GM21717 (cell line): ENCODE results near the gene PPM1E.
"Not testable (repeated sequence)": the region's sequence is repeated elsewhere in the genome, so short reads cannot be mapped to it uniquely, and the experiment has no call there.

Source experiments
- ATAC-seq: cut with Tn5 transposase; IDR thresholded peaks from one replicate; pipeline ENCODE4 v1.9.1; 2021; ENCODE audit warnings: mild to moderate bottlenecking, moderate library complexity; ENCODE audit not compliant: unreplicated experiment

Gene PPM1E

GRCh38 chr17:58944166-58944565, 188.5 kb downstream of the PPM1E start:
- no peak for ATAC-seq

GRCh38 chr17:58947411-58947810, 191.8 kb downstream of the PPM1E start:
- ATAC-seq: no peak

DNA sequence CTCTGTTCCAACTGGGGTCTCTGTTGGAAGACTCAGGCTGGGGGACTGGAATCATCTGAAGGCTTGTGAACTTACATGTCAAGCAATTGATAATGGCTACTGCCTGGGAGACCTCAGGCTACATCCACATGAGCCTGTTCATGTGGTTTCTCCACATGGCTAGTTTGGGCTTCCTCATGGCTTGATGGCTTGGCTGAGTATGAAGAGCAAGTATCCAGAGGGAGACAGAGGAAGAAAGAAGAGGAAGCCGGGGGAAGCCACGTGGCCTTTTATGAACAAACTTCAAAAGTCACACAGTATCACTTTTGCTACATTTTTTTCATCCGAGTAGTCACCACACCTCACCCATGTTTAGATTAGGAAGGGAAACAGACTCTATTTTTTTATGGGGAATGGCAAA, 192.2 kb downstream of the PPM1E start:
- ATAC-seq: no peak

DNA sequence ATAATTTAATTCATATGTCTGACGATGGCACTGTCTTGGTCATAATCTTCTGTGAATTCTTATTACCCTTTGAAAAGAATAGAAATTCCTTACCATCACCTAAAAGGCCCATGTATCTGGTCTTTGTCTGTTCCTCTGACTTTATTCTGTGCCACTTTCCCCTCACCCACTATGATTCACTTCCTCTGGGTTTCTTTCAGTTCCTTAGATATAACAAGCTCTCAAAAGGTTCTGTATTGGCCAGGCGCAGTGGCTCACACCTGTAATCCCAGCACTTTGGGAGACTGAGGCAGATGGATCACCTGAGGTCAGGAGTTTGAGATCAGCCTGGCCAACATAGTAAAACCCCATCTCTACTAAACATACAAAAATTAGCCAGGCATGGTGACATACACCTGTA, 198.7 kb downstream of the PPM1E start:
- ATAC-seq: not testable (repeated sequence)

DNA sequence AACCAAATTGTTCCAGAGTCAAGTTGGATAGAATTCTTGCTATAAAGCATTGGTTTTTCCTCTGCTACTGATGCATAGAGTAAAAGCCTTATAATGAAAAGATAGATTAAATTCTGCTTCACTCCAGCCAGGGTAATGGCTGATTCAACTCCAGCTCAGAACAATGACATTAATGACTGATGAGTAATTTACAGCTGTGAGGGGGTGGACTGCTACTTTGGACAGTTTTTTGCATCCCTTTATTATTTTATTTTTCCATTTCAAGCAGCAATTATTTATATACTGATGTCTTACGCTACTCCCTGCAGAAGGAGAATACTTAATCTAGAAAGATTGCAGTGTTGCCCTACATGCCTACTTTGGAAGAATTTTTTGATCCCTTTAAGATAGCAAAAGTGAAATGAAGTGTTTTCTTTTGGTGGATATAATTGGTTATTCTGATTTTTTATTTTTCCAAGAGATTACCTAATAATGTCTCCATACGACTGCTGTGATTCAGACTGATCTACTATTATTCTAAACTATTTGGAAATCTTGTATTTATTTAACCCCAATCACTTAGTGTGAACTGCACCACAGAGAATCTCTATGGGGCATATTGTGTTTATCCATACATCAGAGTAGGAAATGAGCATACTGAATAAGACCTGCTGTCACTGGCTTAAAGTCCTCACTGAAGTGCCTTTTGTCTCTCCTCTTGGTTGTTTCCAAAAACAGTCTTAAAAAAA, 201.5 kb downstream of the PPM1E start:
- no peak for ATAC-seq

GRCh38 chr17:58957725-58958073, 202.0 kb downstream of the PPM1E start:
- not testable (repeated sequence) for ATAC-seq

- no peak for ATAC-seq
These were observed 204.4 kb downstream of the PPM1E start for GRCh38 chr17:58960068-58960467.

GRCh38 chr17:58965221-58965620, 209.6 kb downstream of the PPM1E start:
- no peak for ATAC-seq

- ATAC-seq: no peak
These were observed 210.6 kb downstream of the PPM1E start for GRCh38 chr17:58966208-58966607.

- no peak for ATAC-seq
These were observed 212.9 kb downstream of the PPM1E start for GRCh38 chr17:58968426-58969061.

DNA sequence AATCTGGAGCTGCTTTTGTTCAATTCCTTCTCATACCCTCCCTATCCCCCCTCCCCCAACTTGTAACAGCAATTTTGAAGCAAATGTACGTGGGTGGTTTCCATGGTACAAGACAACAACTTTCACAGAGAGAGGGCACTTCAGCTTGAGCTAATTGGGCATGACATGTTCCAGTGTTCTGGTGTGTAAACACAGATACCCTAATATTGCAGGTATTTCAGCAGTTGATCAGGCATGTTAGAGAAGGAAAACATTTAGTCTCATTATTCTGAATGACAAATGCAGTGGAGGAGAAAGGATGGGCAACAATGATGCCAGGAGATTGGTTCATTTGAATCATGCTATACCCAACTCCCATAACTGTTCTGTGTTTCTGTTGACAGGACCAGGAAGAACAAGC, 213.5 kb downstream of the PPM1E start:
- ATAC-seq: no peak

DNA sequence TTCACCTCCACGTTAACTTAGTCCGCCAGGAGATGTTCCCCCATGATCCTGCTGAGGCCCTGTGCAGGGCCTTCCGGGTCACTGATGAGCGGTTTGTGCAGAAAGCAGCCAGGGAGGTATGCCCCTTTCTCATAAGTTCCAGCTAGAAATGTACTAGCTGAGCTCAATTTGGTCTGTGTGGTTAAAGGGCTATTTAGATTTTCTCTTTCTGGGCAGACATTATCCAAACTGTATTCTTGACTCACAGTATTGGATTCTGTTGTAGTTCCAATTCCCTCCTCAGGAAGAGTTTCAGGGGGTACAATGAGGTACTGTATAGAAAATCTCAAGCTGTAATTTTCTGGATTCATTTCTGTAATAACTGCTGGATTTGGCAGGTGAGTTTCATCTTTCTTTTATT, 214.0 kb downstream of the PPM1E start:
- ATAC-seq: no peak

DNA sequence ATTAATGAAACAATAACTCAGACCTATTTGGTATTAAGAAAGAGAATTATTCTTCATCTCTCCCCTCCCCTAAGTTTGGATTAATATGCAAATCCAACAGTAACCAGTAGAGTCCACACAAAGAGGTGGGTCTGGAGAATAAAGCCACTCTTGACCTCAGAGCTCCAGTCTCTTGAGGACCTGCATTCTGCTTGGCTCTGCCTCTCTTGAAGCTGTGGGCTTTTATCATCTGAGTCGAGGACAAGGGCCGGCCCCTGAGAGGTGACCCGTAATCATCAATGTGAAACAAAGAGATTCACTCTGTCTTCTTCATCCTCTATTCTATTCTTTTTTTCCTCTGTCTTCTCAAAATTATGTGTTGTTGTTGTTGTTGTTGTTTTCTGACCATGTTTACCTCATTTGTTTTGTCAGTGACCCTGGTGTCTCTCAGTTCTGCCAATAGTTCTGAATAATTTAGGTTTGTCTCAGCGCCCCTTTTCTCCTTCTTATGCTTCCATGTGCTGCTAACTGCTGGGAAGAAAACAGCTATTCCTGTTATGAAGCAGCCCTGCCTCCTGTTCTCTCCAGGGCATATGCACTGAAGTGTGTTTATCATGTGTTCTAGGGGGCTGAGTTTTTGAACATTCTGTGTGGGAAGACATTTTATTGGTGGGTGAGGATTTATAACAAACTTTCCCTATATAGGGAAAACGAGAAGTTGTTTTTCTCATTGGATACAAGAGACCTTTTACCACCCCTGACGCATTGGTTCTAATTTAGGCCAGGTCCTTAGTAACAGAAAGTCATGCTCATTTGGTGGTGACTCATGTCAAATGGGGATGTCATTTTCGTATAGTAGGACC, 215.2 kb downstream of the PPM1E start:
- ATAC-seq: no peak

- ATAC-seq: no peak
These were observed 218.7 kb downstream of the PPM1E start for GRCh38 chr17:58974354-58974753.

GRCh38 chr17:58976541-58976940, 220.9 kb downstream of the PPM1E start:
- ATAC-seq: no peak

GRCh38 chr17:58980706-58981481, 225.2 kb downstream of the PPM1E start:
- no peak for ATAC-seq

DNA sequence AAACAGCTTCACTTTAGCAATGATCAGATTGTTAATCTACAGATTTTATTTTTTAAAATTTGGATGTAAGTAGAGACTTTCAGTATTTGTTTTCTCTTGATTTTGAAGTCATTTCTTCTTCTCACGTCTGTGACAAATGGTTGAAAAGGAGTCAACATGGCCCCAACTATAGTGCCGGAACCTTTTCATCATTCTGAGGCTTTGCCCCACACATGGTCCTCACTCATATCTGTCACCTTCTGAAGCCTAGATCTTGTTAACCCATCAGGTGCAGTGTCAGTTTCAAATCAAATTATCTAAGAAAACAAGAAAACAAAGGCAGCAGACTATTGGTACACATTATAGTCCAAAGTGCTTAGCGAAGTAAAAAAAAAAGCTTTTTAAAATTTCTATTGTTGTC, 227.0 kb downstream of the PPM1E start:
- ATAC-seq: no peak

DNA sequence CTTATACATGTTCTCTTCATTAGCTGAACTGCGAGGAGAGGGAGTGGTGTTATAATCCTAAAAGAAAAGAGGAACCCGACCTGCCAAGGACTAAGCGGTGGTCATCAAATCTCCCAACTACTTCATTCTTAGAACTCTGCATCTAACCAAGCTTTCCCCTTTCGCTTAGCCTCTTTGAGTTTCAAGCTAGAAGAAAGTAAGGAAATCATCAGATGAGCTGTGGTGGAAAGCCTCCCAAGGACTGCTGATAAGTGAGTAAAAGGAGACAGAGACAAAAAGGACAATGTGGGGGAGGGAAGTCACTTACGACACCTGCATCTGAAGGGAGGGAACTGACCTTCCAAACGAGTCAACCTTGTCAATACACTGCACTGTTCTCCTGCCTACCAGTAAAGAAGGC, 229.7 kb downstream of the PPM1E start:
- no peak for ATAC-seq

- ATAC-seq: no peak
These were observed 230.3 kb downstream of the PPM1E start for GRCh38 chr17:58985971-58986370.

DNA sequence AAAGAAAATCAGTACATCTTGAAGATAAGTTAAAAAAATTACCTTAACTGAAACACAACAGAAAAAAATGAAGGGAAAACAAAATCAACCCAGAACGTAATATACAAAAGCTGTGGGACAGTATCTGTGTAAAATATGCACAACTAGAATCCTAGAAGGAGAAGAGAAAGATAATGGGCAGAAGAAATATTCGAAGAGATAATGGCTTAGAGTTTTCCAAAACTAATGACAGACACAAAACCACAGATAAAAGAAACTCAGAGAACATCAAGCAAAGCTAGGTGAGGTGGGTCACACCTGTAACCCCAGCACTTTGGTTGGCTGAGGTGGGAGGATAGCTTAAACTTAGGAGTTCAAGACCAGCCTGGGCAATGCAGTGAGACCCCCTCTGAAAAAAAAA, 234.0 kb downstream of the PPM1E start:
- ATAC-seq: no peak

- ATAC-seq: no peak
These were observed 236.2 kb downstream of the PPM1E start for GRCh38 chr17:58991718-58992331.
